ENCODE data around the gene DDX17. TPM values are rescaled to one million over a fixed set of nuclear protein-coding genes. Genes with fewer than 3 reads are reported as not detected.

The DDX17 gene
- total and polyA plus RNA-seq, 2 experiments from 2014 or later = 88.0 to 603 TPM

- no peak for TF ChIP-seq REST (IDR thresholded peaks at IDR 0.05; ENCODE audit: unreplicated experiment)
These were observed 24.8 kb downstream of the DDX17 start (continued) for GRCh38 chr22:38481162-38481870.

- Histone ChIP-seq H3K4me1 (ENCODE audit: insufficient read depth) (no peaks in the 10 kb centered on the region), H3K4me3 (no peak overlapping the region), H4K20me1 (replicated peaks; ENCODE audit: insufficient read depth) (peaks cover 12% of the 10 kb centered on the region), H2AFZ (no peak overlapping the region), H3K27ac (ENCODE audit: low read depth) (peak overlapping the region; percentile 78), H3K4me2 (no peak overlapping the region), H3K9me2 (ENCODE audit: insufficient read depth) (no peaks in the 10 kb centered on the region), H3K79me2 (replicated peaks; ENCODE audit: insufficient read depth) (no peaks in the 10 kb centered on the region), H3K27me3 (ENCODE audit: insufficient read depth) (no peaks in the 10 kb centered on the region), H3F3A (replicated peaks; ENCODE audit: low read depth) (peaks cover 36% of the 10 kb centered on the region), H3K36me3 (ENCODE audit: insufficient read depth) (peaks cover 24% of the 10 kb centered on the region)
- Mint-ChIP-seq H3K4me3 (no peak overlapping the region), H3K4me1 (peaks cover under 1% of the 10 kb centered on the region; the same call in 2 of the 3 replicates), H3K27me3 (ENCODE audit: insufficient read depth, low read depth, poor library complexity) (peaks cover 11% of the 10 kb centered on the region), H3K27ac (no peak overlapping the region), H3K9me3 (no peaks in the 10 kb centered on the region), H3K36me3 (ENCODE audit: low read depth) (peaks cover 38% of the 10 kb centered on the region)
- no peak for DNase-seq (ENCODE audit: low spot score)
- no peak; the same call in 2 of the 3 replicates for ATAC-seq
- TF ChIP-seq STAT1 (IDR thresholded peaks at IDR 0.05; ENCODE audit: unreplicated experiment) = no peak
- TF ChIP-seq JUNB (IDR thresholded peaks at IDR 0.05; ENCODE audit: unreplicated experiment) = no peak
- TF ChIP-seq EZH2 (IDR thresholded peaks at IDR 0.05; ENCODE audit: low read depth, unreplicated experiment) = no peak
- no peak for TF ChIP-seq REST (IDR thresholded peaks at IDR 0.05; ENCODE audit: unreplicated experiment)
- no peak for TF ChIP-seq ZNF462 (CRISPR knock-in tag; IDR thresholded peaks at IDR 0.05)
- no peak for TF ChIP-seq EZH2phosphoT487 (IDR thresholded peaks at IDR 0.05; ENCODE audit: unreplicated experiment)
- TF ChIP-seq ETS1 (IDR thresholded peaks at IDR 0.05) = no peak
- TF ChIP-seq POLR2AphosphoS5 (IDR thresholded peaks at IDR 0.05; ENCODE audit: low read depth) = no peak
These were observed 26.8 kb downstream of the DDX17 start for GRCh38 chr22:38479096-38479837.

Data from GM23338 (cell line).